ENCODE results near the gene PRLR. TPM values are rescaled to one million over a fixed set of nuclear protein-coding genes. Genes with fewer than 3 reads are reported as not detected.

Gene PRLR
- total and polyA plus RNA-seq, 9 of the 15 experiments (the other 6 are each of a cell fraction or from before 2014, with no cell fraction given): 0.02 TPM; not detected in 8

GRCh38 chr5:35134278-35135030, 95.8 kb downstream of the PRLR start (continued):
- TF ChIP-seq SMAD4 (CRISPR knock-in tag; conservative IDR thresholded peaks at IDR 0.05) (no peak), GABPB1 (CRISPR knock-in tag; IDR thresholded peaks at IDR 0.05) (no peak), PTRF (tag; IDR thresholded peaks at IDR 0.05) (no peak), ZNF75A (CRISPR knock-in tag; IDR thresholded peaks at IDR 0.05) (no peak), ZNF407 (IDR thresholded peaks at IDR 0.05; ENCODE audit: low read depth) (no peak), ZNF589 (CRISPR knock-in tag; IDR thresholded peaks at IDR 0.05; ENCODE audit: low read depth) (no peak)

Measured in K562 (cell line).